CD14-positive monocyte (primary cell): ENCODE results near the gene JAML. TPM values are rescaled to one million over a fixed set of nuclear protein-coding genes. Genes with fewer than 3 reads are reported as not detected.

ENCODE experiments used
- DNase-seq, 3 donors: peaks; one replicate each; pipeline ENCODE4 v3.0.0-alpha.2; 2011 to 2022
- H2AFZ ChIP-seq: 2 replicates; pipeline ENCODE4 v1.6.0; 2012; ENCODE audit warnings: mild to moderate bottlenecking, low read depth, low read length, inconsistent platforms; ENCODE audit not compliant: insufficient read depth, poor library complexity, severe bottlenecking
- H3K27ac ChIP-seq, 2 donors: 1 replicate in 1 of 2; 2 replicates in 1 of 2; pipeline ENCODE4 v1.5.1; 2012 to 2013; ENCODE audit warnings: low read length in 2 of 2, control low read depth in 1 of 2, inconsistent platforms in 1 of 2, low read depth in 1 of 2, mild to moderate bottlenecking in 1 of 2
- H3K27me3 ChIP-seq, 2 donors: one replicate each; pipeline versions ENCODE4 v1.6.0 to v1.6.1; 2011 to 2013; ENCODE audit warnings: low read length in 2 of 2; ENCODE audit not compliant: control insufficient read depth in 2 of 2, insufficient read depth in 2 of 2
- H3K36me3 ChIP-seq, 2 donors: replicated peaks in 1 of 2; 1 replicate in 1 of 2; 2 replicates in 1 of 2; pipeline versions ENCODE4 v1.5.1 to v1.6.1; 2012 to 2013; ENCODE audit warnings: low read length in 2 of 2, control low read depth in 1 of 2, inconsistent platforms in 1 of 2, mild to moderate bottlenecking in 1 of 2; ENCODE audit not compliant: insufficient read depth in 2 of 2, control insufficient read depth in 1 of 2
- H3K4me1 ChIP-seq, 2 donors: 1 replicate in 1 of 2; 2 replicates in 1 of 2; pipeline versions ENCODE4 v1.5.1 to v1.6.1; 2012 to 2013; ENCODE audit warnings: low read length in 2 of 2, control low read depth in 1 of 2, inconsistent platforms in 1 of 2, mild to moderate bottlenecking in 1 of 2, moderate library complexity in 1 of 2; ENCODE audit not compliant: insufficient read depth in 2 of 2, control insufficient read depth in 1 of 2
- H3K4me2 ChIP-seq: replicated peaks from 2 replicates; pipeline ENCODE3; 2012; ENCODE audit warnings: low read length, moderate library complexity, mild to moderate bottlenecking; ENCODE audit not compliant: poor library complexity, severe bottlenecking; ENCODE audit errors: extremely low read depth
- H3K4me3 ChIP-seq, 3 experiments: fragments of 200-600 bp in 1 of 3; sonication (generic) in 1 of 3; replicated peaks in 1 of 3; 1 replicate in 2 of 3; 2 replicates in 1 of 3; pipeline ENCODE4 v1.5.1; 2011 to 2013; ENCODE audit warnings: low read length in 3 of 3, mild to moderate bottlenecking in 3 of 3, control low read depth in 2 of 3, low read depth in 2 of 3, inconsistent platforms in 1 of 3, moderate library complexity in 1 of 3
- H3K79me2 ChIP-seq: 2 replicates; pipeline ENCODE4 v1.6.0; 2012; ENCODE audit warnings: mild to moderate bottlenecking, control low read depth, inconsistent platforms, low read length, moderate library complexity; ENCODE audit not compliant: insufficient read depth
- H3K9ac ChIP-seq: 2 replicates; pipeline ENCODE4 v1.6.0; 2017; ENCODE audit warnings: low read length, mild to moderate bottlenecking; ENCODE audit not compliant: insufficient read depth, poor library complexity, severe bottlenecking
- H3K9me3 ChIP-seq, 2 donors: replicated peaks in 1 of 2; 1 replicate in 1 of 2; 2 replicates in 1 of 2; pipeline versions ENCODE4 v1.5.1 to v1.6.1; 2012 to 2013; ENCODE audit warnings: low read length in 2 of 2, control low read depth in 1 of 2; ENCODE audit not compliant: control insufficient read depth in 1 of 2, insufficient read depth in 1 of 2
- H4K20me1 ChIP-seq: 2 replicates; pipeline ENCODE4 v1.6.0; 2012; ENCODE audit warnings: mild to moderate bottlenecking, low read length, control low read depth, moderate library complexity; ENCODE audit not compliant: insufficient read depth
- H3K27ac Mint-ChIP-seq, 7 donors: one replicate each; pipeline ENCODE4 v1.8.0; 2020; ENCODE audit warnings: mild to moderate bottlenecking in 7 of 7, mixed read lengths in 7 of 7, moderate library complexity in 6 of 7, inconsistent platforms in 2 of 7
- H3K27me3 Mint-ChIP-seq, 3 donors: one replicate each; pipeline ENCODE4 v1.8.0; 2021 to 2022; ENCODE audit warnings: low read depth in 3 of 3, mild to moderate bottlenecking in 3 of 3, mixed read lengths in 3 of 3, moderate library complexity in 3 of 3, inconsistent platforms in 1 of 3
- H3K36me3 Mint-ChIP-seq, 2 donors: one replicate each; pipeline ENCODE4 v1.8.0; 2020; ENCODE audit warnings: mixed read lengths in 2 of 2, inconsistent platforms in 1 of 2, mild to moderate bottlenecking in 1 of 2
- H3K4me1 Mint-ChIP-seq: one replicate; pipeline ENCODE4 v1.8.0; 2020; ENCODE audit warnings: mild to moderate bottlenecking, mixed read lengths
- H3K4me3 Mint-ChIP-seq, 2 donors: one replicate each; pipeline ENCODE4 v1.8.0; 2020; ENCODE audit warnings: mild to moderate bottlenecking in 2 of 2, mixed read lengths in 2 of 2, moderate library complexity in 1 of 2
- H3K9me3 Mint-ChIP-seq, 7 donors: one replicate each; pipeline ENCODE4 v1.8.0; 2020 to 2022; ENCODE audit warnings: mixed read lengths in 7 of 7, mild to moderate bottlenecking in 6 of 7, moderate library complexity in 6 of 7, inconsistent platforms in 2 of 7
- CTCF ChIP-seq: fragments of 200-600 bp; IDR thresholded peaks from one replicate; pipeline ENCODE4 v1.8.0; 2022; ENCODE audit warnings: antibody characterized with exemption, mild to moderate bottlenecking
- WGBS: methylation state at CpG from one replicate; pipeline ENCODE4 v1.1.5; 2013; ENCODE audit warnings: missing lambda C conversion rate; ENCODE audit not compliant: insufficient coverage; 5-methylcytosine and 5-hydroxymethylcytosine counted together
- intact Hi-C, 2 donors: fragments of 100-400 bp; cut with micrococcal nuclease; formaldehyde crosslinking; loops; one replicate each; pipeline versions ENCODE4 v1.15.0 to v1.15.1; 2023
- polyA plus RNA-seq, 3 donors: library from polyadenylated mRNA; depleted of rRNA in 1 of 3; unstranded in 2 of 3; stranded (reverse) in 1 of 3; fragments of 300-500 nt in 2 of 3; fragments of >200 nt in 1 of 3; fragmentation: Illumina TruSeq in 2 of 3; gene quantifications; 1 replicate in 2 of 3; 2 replicates in 1 of 3; pipeline ENCODE4 v1.2.3, GENCODE V29; 2012 to 2021

The JAML gene
- polyA plus RNA-seq, 3 donors, result 316 to 968 (median 748) TPM

- TF ChIP-seq CTCF, result no peak
- WGBS, result 90% methylated on average over 4 of the region's 12 CpGs
- no peaks in the 10 kb centered on the region for H3K36me3 ChIP-seq
Measured at GRCh38 chr11:118167906-118168305, 56.9 kb downstream of the JAML start.

GRCh38 chr11:118167253-118167652 lies 57.6 kb downstream of the JAML start:
- Mint-ChIP-seq H3K4me3 (no peak overlapping the region), H3K27ac (no peak overlapping the region), H3K27me3 (peaks cover 9 to 20% (median 15%) of the 10 kb centered on the region in 3 donors), H3K36me3 (no peaks in the 10 kb centered on the region), H3K4me1 (peaks cover 7% of the 10 kb centered on the region), H3K9me3 (peaks cover 0 to 1% (median 0%) of the 10 kb centered on the region in 7 donors)
- no peak overlapping the region for H3K4me3 ChIP-seq
- H3K9me3 ChIP-seq, result no peaks in the 10 kb centered on the region
- no peaks in the 10 kb centered on the region for H3K79me2 ChIP-seq
- no peaks in the 10 kb centered on the region for H4K20me1 ChIP-seq
- H3K36me3 ChIP-seq, result no peaks in the 10 kb centered on the region
- no peak overlapping the region for H3K4me2 ChIP-seq
- peaks cover 0 to 2% of the 10 kb centered on the region in 2 donors for H3K27me3 ChIP-seq
- no CpG with 5 or more reads among the region's 2 CpGs for WGBS
- no peak for DNase-seq
- H3K27ac ChIP-seq, result no peak overlapping the region
- TF ChIP-seq CTCF, result no peak
- intact Hi-C loops, result no loop called here
- H3K4me1 ChIP-seq, result peaks cover 6 to 8% of the 10 kb centered on the region in 2 donors
- H2AFZ ChIP-seq, result no peak overlapping the region
- no peak overlapping the region for H3K9ac ChIP-seq

More at GRCh38 chr11:118167906-118168305, 56.9 kb downstream of the JAML start:
- Histone ChIP-seq H4K20me1 (no peaks in the 10 kb centered on the region), H3K9me3 (no peaks in the 10 kb centered on the region), H3K79me2 (no peaks in the 10 kb centered on the region), H3K4me2 (no peak overlapping the region), H3K27me3 (no peaks in the 10 kb centered on the region), H3K27ac (no peak overlapping the region), H3K4me1 (peaks cover 6 to 8% of the 10 kb centered on the region in 2 donors), H2AFZ (no peak overlapping the region), H3K4me3 (no peak overlapping the region), H3K9ac (no peak overlapping the region)
- H3K27me3 Mint-ChIP-seq, result peaks cover 7 to 20% (median 15%) of the 10 kb centered on the region in 3 donors
- H3K4me1 Mint-ChIP-seq, result peaks cover 7% of the 10 kb centered on the region
- no peak overlapping the region for H3K27ac Mint-ChIP-seq
- H3K4me3 Mint-ChIP-seq, result no peak overlapping the region
- DNase-seq, result no peak
- H3K9me3 Mint-ChIP-seq, result no peaks in the 10 kb centered on the region
- no peaks in the 10 kb centered on the region for H3K36me3 Mint-ChIP-seq
- intact Hi-C loops, result no loop called here
